HG02885 (cell line): Measurements from ENCODE around the gene STK32C.

Source experiments
- ATAC-seq: cut with Tn5 transposase; IDR thresholded peaks from one replicate; pipeline ENCODE4 v1.9.1; 2021; ENCODE audit warnings: mild to moderate bottlenecking; ENCODE audit not compliant: unreplicated experiment, poor library complexity

Gene STK32C

GRCh38 chr10:132203256-132204077 lies 104.3 kb downstream of the STK32C start:
- ATAC-seq: no peak

GRCh38 chr10:132202070-132202970 lies 105.4 kb downstream of the STK32C start:
- no peak for ATAC-seq

GRCh38 chr10:132201111-132201969 lies 106.4 kb downstream of the STK32C start:
- ATAC-seq: no peak

- ATAC-seq: no peak
Observed at GRCh38 chr10:132200344-132201110, 107.2 kb downstream of the STK32C start.

- ATAC-seq: no peak
Observed at GRCh38 chr10:132199854-132200311, 107.9 kb downstream of the STK32C start.

GRCh38 chr10:132199268-132199853 lies 108.4 kb downstream of the STK32C start:
- ATAC-seq: no peak

- no peak for ATAC-seq
Observed at GRCh38 chr10:132198381-132199181, 109.2 kb downstream of the STK32C start.

- no peak for ATAC-seq
Observed at GRCh38 chr10:132198068-132198370, 109.7 kb downstream of the STK32C start.

GRCh38 chr10:132197271-132198067 lies 110.3 kb downstream of the STK32C start:
- ATAC-seq: no peak

- no peak for ATAC-seq
Observed at GRCh38 chr10:132196178-132197113, 111.3 kb downstream of the STK32C start.

- no peak for ATAC-seq
Observed at GRCh38 chr10:132195366-132196075, 112.2 kb downstream of the STK32C start.

- ATAC-seq: no peak
Observed at GRCh38 chr10:132194726-132195125, 113.0 kb downstream of the STK32C start.

GRCh38 chr10:132193907-132194552 lies 113.7 kb downstream of the STK32C start:
- ATAC-seq: no peak

- no peak for ATAC-seq
Observed at GRCh38 chr10:132192991-132193665, 114.6 kb downstream of the STK32C start.
